Stimulated activated CD4-positive, alpha-beta T cell treated with anti-CD3 and anti-CD28 coated beads, TNF-alpha, amount 100 ng/mL, for 24 hours (primary cell): Measurements from ENCODE around the gene GOLGA2.

Experiments
- DNase-seq, 3 experiments: peaks; one replicate each; pipeline ENCODE4 v3.0.0-alpha.2; 2020; ENCODE audit warnings: low read depth in 3 of 3

GOLGA2 gene

GRCh38 chr9:128213746-128214497 is 61.9 kb downstream of the GOLGA2 start:
- no peak for DNase-seq

GRCh38 chr9:128211981-128212281 is 63.9 kb downstream of the GOLGA2 start:
- DNase-seq: no peak

GRCh38 chr9:128211186-128211980 is 64.4 kb downstream of the GOLGA2 start:
- no peak for DNase-seq

GRCh38 chr9:128208946-128209669 is 66.7 kb downstream of the GOLGA2 start:
- DNase-seq: no peak

- DNase-seq: no peak
Measured at GRCh38 chr9:128208386-128208785, 67.4 kb downstream of the GOLGA2 start.

- no peak for DNase-seq
Measured at GRCh38 chr9:128206916-128207910, 68.6 kb downstream of the GOLGA2 start.

GRCh38 chr9:128206484-128206883 is 69.3 kb downstream of the GOLGA2 start:
- no peak for DNase-seq
